Fibroblast of lung (primary cell): ENCODE data around the gene WDTC1.

Experiments
- EZH2 ChIP-seq: IDR thresholded peaks from 2 replicates; pipeline ENCODE4 v1.5.1; 2012; ENCODE audit warnings: low read length, control low read depth, mild to moderate bottlenecking; ENCODE audit errors: missing control alignments
- TF ChIP-seq, protein P1 (sequence below), 2 donors: IDR thresholded peaks in 1 of 2; conservative IDR thresholded peaks in 1 of 2; 1 replicate in 1 of 2; 2 replicates in 1 of 2; pipeline ENCODE4 v1.5.1; 2011 to 2012; ENCODE audit warnings: low read length in 2 of 2, control low read depth in 1 of 2, inconsistent platforms in 1 of 2, low read depth in 1 of 2, mild to moderate bottlenecking in 1 of 2

DNA sequence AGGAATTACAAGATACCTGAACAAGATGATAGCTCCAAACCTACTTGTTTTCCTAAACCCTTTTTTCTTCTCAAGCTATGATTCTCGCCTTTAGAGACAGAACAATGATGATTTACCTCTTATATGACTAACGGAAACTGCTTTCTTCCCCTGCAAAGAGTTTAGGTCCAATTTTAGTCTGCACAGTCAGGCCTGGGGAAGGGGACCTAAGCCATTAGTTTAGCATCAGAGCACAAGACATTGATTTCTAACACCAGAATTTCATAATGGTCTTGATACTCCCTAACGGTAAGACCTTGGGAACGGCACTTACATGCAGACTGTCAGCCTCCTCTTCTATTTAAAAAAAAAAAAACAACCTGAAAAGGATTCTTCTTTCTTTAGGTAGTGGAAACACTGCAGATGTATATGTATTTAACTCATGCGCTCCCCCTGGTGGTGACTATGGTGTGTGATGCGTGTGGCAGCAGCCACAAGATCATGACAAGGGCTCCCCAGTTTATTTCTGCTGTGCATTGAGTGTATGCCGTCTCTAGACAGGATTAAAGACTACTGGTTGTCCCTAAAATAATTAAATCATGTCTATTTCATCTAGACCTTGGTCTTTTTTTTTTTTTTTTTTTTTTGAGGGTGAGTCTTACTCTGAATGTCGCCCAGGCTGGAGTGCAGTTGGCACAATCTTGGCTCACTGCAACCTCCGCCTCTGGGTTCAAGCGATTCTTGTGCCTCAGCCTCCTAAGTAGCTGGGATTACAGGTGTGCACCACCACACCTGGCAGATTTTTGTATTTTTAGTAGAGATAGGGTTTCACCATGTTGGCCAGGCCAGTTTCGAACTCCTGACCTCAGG lies 50.2 kb downstream of the WDTC1 start:
- TF ChIP-seq, protein P1, sequence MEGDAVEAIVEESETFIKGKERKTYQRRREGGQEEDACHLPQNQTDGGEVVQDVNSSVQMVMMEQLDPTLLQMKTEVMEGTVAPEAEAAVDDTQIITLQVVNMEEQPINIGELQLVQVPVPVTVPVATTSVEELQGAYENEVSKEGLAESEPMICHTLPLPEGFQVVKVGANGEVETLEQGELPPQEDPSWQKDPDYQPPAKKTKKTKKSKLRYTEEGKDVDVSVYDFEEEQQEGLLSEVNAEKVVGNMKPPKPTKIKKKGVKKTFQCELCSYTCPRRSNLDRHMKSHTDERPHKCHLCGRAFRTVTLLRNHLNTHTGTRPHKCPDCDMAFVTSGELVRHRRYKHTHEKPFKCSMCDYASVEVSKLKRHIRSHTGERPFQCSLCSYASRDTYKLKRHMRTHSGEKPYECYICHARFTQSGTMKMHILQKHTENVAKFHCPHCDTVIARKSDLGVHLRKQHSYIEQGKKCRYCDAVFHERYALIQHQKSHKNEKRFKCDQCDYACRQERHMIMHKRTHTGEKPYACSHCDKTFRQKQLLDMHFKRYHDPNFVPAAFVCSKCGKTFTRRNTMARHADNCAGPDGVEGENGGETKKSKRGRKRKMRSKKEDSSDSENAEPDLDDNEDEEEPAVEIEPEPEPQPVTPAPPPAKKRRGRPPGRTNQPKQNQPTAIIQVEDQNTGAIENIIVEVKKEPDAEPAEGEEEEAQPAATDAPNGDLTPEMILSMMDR (conservative IDR thresholded peaks at IDR 0.05 in 1 of 2, IDR thresholded peaks at IDR 0.05 in 1 of 2; ENCODE audit: low read depth in 1 of 2, low read length in 2 of 2) = peak; percentile 52 to 82
- TF ChIP-seq EZH2 = no peak
